Measurements from ENCODE around the gene COL7A1. TPM values are rescaled to one million over a fixed set of nuclear protein-coding genes. Genes with fewer than 3 reads are reported as not detected.

COL7A1 gene
- total and polyA plus RNA-seq, 2 of the 8 experiments (the other 6 are each of a cell fraction or from before 2014, with no cell fraction given) = 10.7 to 13.9 TPM

- TF ChIP-seq GTF2F1 (IDR thresholded peaks at IDR 0.05; ENCODE audit: borderline replicate concordance, low read depth, low read length) = no peak
- TF ChIP-seq TBP (IDR thresholded peaks at IDR 0.05; ENCODE audit: low read depth, low read length) = no peak
- no peak for TF ChIP-seq CBX8 (IDR thresholded peaks at IDR 0.05; ENCODE audit: borderline replicate concordance, low read depth, low read length)
Measured at GRCh38 chr3:48518069-48518468, 77.1 kb downstream of the COL7A1 start (continued).

All from H1 (cell line).